Colonic mucosa (tissue), 4 donors: Measurements from ENCODE around the gene ADSS1. TPM values are rescaled to one million over a fixed set of nuclear protein-coding genes. Genes with fewer than 3 reads are reported as not detected.
A peak's percentile ranks its signal among the peaks of the same experiment; 100 is the strongest.
"Not testable (repeated sequence)": the region's sequence is repeated elsewhere in the genome, so short reads cannot be mapped to it uniquely, and the experiment has no call there.

Experiments
- DNase-seq: peaks from one replicate; pipeline ENCODE4 v3.0.0-alpha.2; 2020
- H3K27ac ChIP-seq: fragments of 200-600 bp; one replicate; pipeline ENCODE4 v1.8.0; 2021
- H3K27me3 ChIP-seq: fragments of 200-600 bp; one replicate; pipeline ENCODE4 v1.8.0; 2021
- H3K36me3 ChIP-seq: fragments of 200-600 bp; one replicate; pipeline ENCODE4 v1.8.0; 2021
- H3K4me1 ChIP-seq: fragments of 200-600 bp; one replicate; pipeline ENCODE4 v1.8.0; 2021; ENCODE audit warnings: mild to moderate bottlenecking
- H3K4me3 ChIP-seq: fragments of 200-600 bp; one replicate; pipeline ENCODE4 v1.8.0; 2021
- H3K9ac ChIP-seq, 2 donors: one replicate each; pipeline ENCODE4 v1.7.0; 2013; ENCODE audit warnings: control low read depth in 2 of 2, low read depth in 2 of 2, low read length in 2 of 2
- H3K9me3 ChIP-seq: fragments of 200-600 bp; one replicate; pipeline ENCODE4 v1.8.0; 2021
- CTCF ChIP-seq: fragments of 200-600 bp; IDR thresholded peaks from one replicate; pipeline ENCODE4 v1.8.0; 2022; ENCODE audit warnings: antibody characterized with exemption, mild to moderate bottlenecking
- intact Hi-C: fragments of 100-400 bp; cut with DNase I; formaldehyde crosslinking; loops from one replicate; pipeline ENCODE4 v1.14.1; 2022
- total RNA-seq, 2 donors: library from RNA; stranded (reverse); fragmentation: NEBNext Ultra II Directional in 1 of 2; extraction: Animal tissue kit (Norgen Biotek cat#: 25700) in 1 of 2; gene quantifications; one replicate each; pipeline ENCODE4 v1.2.1, GENCODE V29; 2021
- donor health status: healthy.
- donor health status: DM: no; HTN: no; CAD: no.
- donor health status: DM: no; HTN: no; CAD: no.

ADSS1 gene
- total RNA-seq, 2 donors from 2014 or later = 3.5 to 4.0 TPM

GRCh38 chr14:104746071-104746545, 22.1 kb downstream of the ADSS1 start:
- DNase-seq = no peak
- TF ChIP-seq CTCF = no peak
- Histone ChIP-seq H3K9ac (no peak overlapping the region), H3K4me1 (peaks cover 16% of the 10 kb centered on the region), H3K4me3 (no peak overlapping the region), H3K27me3 (no peaks in the 10 kb centered on the region), H3K9me3 (no peaks in the 10 kb centered on the region), H3K36me3 (no peaks in the 10 kb centered on the region), H3K27ac (no peak overlapping the region)
- intact Hi-C loops = no loop called here

- H3K4me1 ChIP-seq = peaks cover 16% of the 10 kb centered on the region
- intact Hi-C loops = no loop called here
- no peaks in the 10 kb centered on the region for H3K9me3 ChIP-seq
Measured at GRCh38 chr14:104746934-104747481, 23.0 kb downstream of the ADSS1 start.

GRCh38 chr14:104747876-104748275, 23.8 kb downstream of the ADSS1 start:
- peaks cover 19% of the 10 kb centered on the region for H3K4me1 ChIP-seq
- DNase-seq = no peak
- intact Hi-C loops = no loop called here
- no peaks in the 10 kb centered on the region for H3K9me3 ChIP-seq
- H3K27ac ChIP-seq = peak overlapping the region; percentile 37
- H3K4me3 ChIP-seq = no peak overlapping the region
- no peak overlapping the region for H3K9ac ChIP-seq
- TF ChIP-seq CTCF = no peak
- H3K36me3 ChIP-seq = no peaks in the 10 kb centered on the region
- H3K27me3 ChIP-seq = no peaks in the 10 kb centered on the region

More at GRCh38 chr14:104746934-104747481, 23.0 kb downstream of the ADSS1 start:
- Histone ChIP-seq H3K36me3 (no peaks in the 10 kb centered on the region), H3K27me3 (no peaks in the 10 kb centered on the region), H3K9ac (peak overlapping the region in 1 of 2 donors; percentile 57), H3K27ac (peak overlapping the region; percentile 37), H3K4me3 (no peak overlapping the region)
- peak; percentile 59 for DNase-seq
- TF ChIP-seq CTCF = no peak

GRCh38 chr14:104749111-104749649, 25.2 kb downstream of the ADSS1 start:
- Histone ChIP-seq H3K4me1 (peaks cover 21% of the 10 kb centered on the region), H3K9ac (peak overlapping the region; percentile 12 to 47), H3K9me3 (no peaks in the 10 kb centered on the region), H3K36me3 (no peaks in the 10 kb centered on the region), H3K27me3 (no peaks in the 10 kb centered on the region), H3K4me3 (no peak overlapping the region), H3K27ac (no peak overlapping the region)
- intact Hi-C loops = no loop called here
- TF ChIP-seq CTCF = no peak
- DNase-seq = peak; percentile 77

GRCh38 chr14:104750056-104750752, 26.2 kb downstream of the ADSS1 start:
- H3K27ac ChIP-seq = no peak overlapping the region

GRCh38 chr14:104750753-104751057, 26.7 kb downstream of the ADSS1 start:
- H3K4me1 ChIP-seq = peaks cover 23% of the 10 kb centered on the region
- H3K9ac ChIP-seq, H3K4me3 ChIP-seq, DNase-seq, H3K27ac ChIP-seq, H3K36me3 ChIP-seq, H3K27me3 ChIP-seq, intact Hi-C loops, H3K9me3 ChIP-seq: not testable (repeated sequence)

More at GRCh38 chr14:104750056-104750752, 26.2 kb downstream of the ADSS1 start:
- intact Hi-C loops = no loop called here
- H3K9ac ChIP-seq = no peak overlapping the region
- H3K9me3 ChIP-seq = no peaks in the 10 kb centered on the region
- DNase-seq = no peak
- TF ChIP-seq CTCF = no peak
- H3K36me3 ChIP-seq = no peaks in the 10 kb centered on the region
- H3K4me1 ChIP-seq = peaks cover 23% of the 10 kb centered on the region
- no peak overlapping the region for H3K4me3 ChIP-seq
- H3K27me3 ChIP-seq = no peaks in the 10 kb centered on the region
